ENCODE measurements around the gene CDKL5.
"Not testable (repeated sequence)": the region's sequence is repeated elsewhere in the genome, so short reads cannot be mapped to it uniquely, and the experiment has no call there.

CDKL5 gene

GRCh38 chrX:18425199-18426003, at the start of gene CDKL5:
Gene CDKL5, plus strand, starts transcription at chrX:18425608. Its CDS starts 81,489 bp downstream, at chrX:18507097.
- peak; percentile 61 to 82 (median 63) for DNase-seq (ENCODE audit: low read depth in 2 of 3, low spot score in 2 of 3)

GRCh38 chrX:18377796-18378195, 47.6 kb upstream of the CDKL5 start:
- no peak for DNase-seq (ENCODE audit: low read depth in 2 of 3, low spot score in 2 of 3)

- no peak for DNase-seq (ENCODE audit: low read depth in 2 of 3, low spot score in 2 of 3)
Measured at GRCh38 chrX:18389966-18390365, 35.4 kb upstream of the CDKL5 start.

- peak in 2 of 3 experiments; percentile 10 to 34 for DNase-seq (ENCODE audit: low read depth in 2 of 3, low spot score in 2 of 3)
Measured at GRCh38 chrX:18390941-18391538, 34.4 kb upstream of the CDKL5 start.

GRCh38 chrX:18394477-18394876, 30.9 kb upstream of the CDKL5 start:
- DNase-seq (ENCODE audit: low read depth in 2 of 3, low spot score in 2 of 3): no peak

GRCh38 chrX:18401848-18402213, 23.6 kb upstream of the CDKL5 start:
- DNase-seq (ENCODE audit: low read depth in 2 of 3, low spot score in 2 of 3): no peak

- DNase-seq (ENCODE audit: low read depth in 2 of 3, low spot score in 2 of 3): no peak
Measured at GRCh38 chrX:18406531-18407266, 18.7 kb upstream of the CDKL5 start.

GRCh38 chrX:18410038-18410437, 15.4 kb upstream of the CDKL5 start:
- no peak for DNase-seq (ENCODE audit: low read depth in 2 of 3, low spot score in 2 of 3)

GRCh38 chrX:18415386-18415785, 10.0 kb upstream of the CDKL5 start:
- DNase-seq (ENCODE audit: low read depth in 2 of 3, low spot score in 2 of 3): no peak

GRCh38 chrX:18422325-18422724, 3.1 kb upstream of the CDKL5 start:
- DNase-seq (ENCODE audit: low read depth in 2 of 3, low spot score in 2 of 3): no peak

GRCh38 chrX:18422886-18423285, 2.5 kb upstream of the CDKL5 start:
- no peak for DNase-seq (ENCODE audit: low read depth in 2 of 3, low spot score in 2 of 3)

- DNase-seq (ENCODE audit: low read depth in 2 of 3, low spot score in 2 of 3): no peak
Measured at GRCh38 chrX:18424482-18425198, 768 bp upstream of the CDKL5 start.

- no peak for DNase-seq (ENCODE audit: low read depth in 2 of 3, low spot score in 2 of 3)
Measured at GRCh38 chrX:18426004-18426320, 554 bp downstream of the CDKL5 start.

- no peak for DNase-seq (ENCODE audit: low read depth in 2 of 3, low spot score in 2 of 3)
Measured at GRCh38 chrX:18428006-18428405, 2.6 kb downstream of the CDKL5 start.

- DNase-seq (ENCODE audit: low read depth in 2 of 3, low spot score in 2 of 3): not testable (repeated sequence)
Measured at GRCh38 chrX:18433288-18433687, 7.9 kb downstream of the CDKL5 start.

GRCh38 chrX:18434896-18435295, 9.5 kb downstream of the CDKL5 start:
- DNase-seq (ENCODE audit: low read depth in 2 of 3, low spot score in 2 of 3): no peak

GRCh38 chrX:18436017-18436416, 10.6 kb downstream of the CDKL5 start:
- DNase-seq (ENCODE audit: low read depth in 2 of 3, low spot score in 2 of 3): no peak

- no peak for DNase-seq (ENCODE audit: low read depth in 2 of 3, low spot score in 2 of 3)
Measured at GRCh38 chrX:18440835-18441234, 15.4 kb downstream of the CDKL5 start.

- DNase-seq (ENCODE audit: low read depth in 2 of 3, low spot score in 2 of 3): no peak
Measured at GRCh38 chrX:18441780-18442367, 16.5 kb downstream of the CDKL5 start.

- DNase-seq (ENCODE audit: low read depth in 2 of 3, low spot score in 2 of 3): no peak
Measured at GRCh38 chrX:18448416-18448815, 23.0 kb downstream of the CDKL5 start.

- DNase-seq (ENCODE audit: low read depth in 2 of 3, low spot score in 2 of 3): no peak
Measured at GRCh38 chrX:18449236-18449635, 23.8 kb downstream of the CDKL5 start.
